ENCODE results near the gene SMIM11.
"Not testable (repeated sequence)": the region's sequence is repeated elsewhere in the genome, so short reads cannot be mapped to it uniquely, and the experiment has no call there.

SMIM11 gene

GRCh38 chr21:34429710-34430109 is 54.4 kb downstream of the SMIM11 start:
- not testable (repeated sequence) for H3K9ac ChIP-seq (ENCODE audit: low read depth, low read length); H3K4me3 ChIP-seq (ENCODE audit: low read depth, low read length); H3K9me3 ChIP-seq (ENCODE audit: control insufficient read depth, insufficient read depth, low read length); H3K36me3 ChIP-seq (ENCODE audit: control insufficient read depth, insufficient read depth, low read length); H3K4me1 ChIP-seq (ENCODE audit: control insufficient read depth, insufficient read depth, low read length); H3K27me3 ChIP-seq (ENCODE audit: control insufficient read depth, insufficient read depth, low read length)
